A549 (cell line): ENCODE data around the gene SFI1.

Source experiments
- CHD2 ChIP-seq: fragments of 150-350 bp; IDR thresholded peaks from 2 replicates; pipeline ENCODE4 v1.6.1; 2014; ENCODE audit warnings: low read length; ENCODE audit not compliant: partially characterized antibody
- EP300 ChIP-seq, 2 experiments: fragments of >200 bp; sonication (Bioruptor Twin); formaldehyde crosslinking; IDR thresholded peaks; 2 replicates in 1 of 2; 3 replicates in 1 of 2; pipeline ENCODE4 v1.6.1; 2016 to 2017
- FOXS1 ChIP-seq: fragments of 250-450 bp; sonication (Bioruptor Pico); IDR thresholded peaks from 2 replicates; pipeline ENCODE4 v1.5.0; 2020; ENCODE audit warnings: mild to moderate bottlenecking, moderate library complexity
- KDM1A ChIP-seq: fragments of 200-600 bp; sonication (generic); IDR thresholded peaks from 2 replicates; pipeline ENCODE4 v1.6.1; 2016; ENCODE audit warnings: low read depth, mild to moderate bottlenecking
- TF ChIP-seq, protein P1 (sequence below): fragments of >200 bp; sonication (Bioruptor Twin); formaldehyde crosslinking; IDR thresholded peaks from 3 replicates; pipeline ENCODE4 v1.5.1; 2016

GRCh38 chr22:31615940-31616314, 119.6 kb downstream of the SFI1 start:
- TF ChIP-seq CHD2 (no peak), EP300 (IDR thresholded peaks at IDR 0.05) (no peak), FOXS1 (CRISPR knock-in tag) (no peak), KDM1A (no peak)
- TF ChIP-seq, protein P1, sequence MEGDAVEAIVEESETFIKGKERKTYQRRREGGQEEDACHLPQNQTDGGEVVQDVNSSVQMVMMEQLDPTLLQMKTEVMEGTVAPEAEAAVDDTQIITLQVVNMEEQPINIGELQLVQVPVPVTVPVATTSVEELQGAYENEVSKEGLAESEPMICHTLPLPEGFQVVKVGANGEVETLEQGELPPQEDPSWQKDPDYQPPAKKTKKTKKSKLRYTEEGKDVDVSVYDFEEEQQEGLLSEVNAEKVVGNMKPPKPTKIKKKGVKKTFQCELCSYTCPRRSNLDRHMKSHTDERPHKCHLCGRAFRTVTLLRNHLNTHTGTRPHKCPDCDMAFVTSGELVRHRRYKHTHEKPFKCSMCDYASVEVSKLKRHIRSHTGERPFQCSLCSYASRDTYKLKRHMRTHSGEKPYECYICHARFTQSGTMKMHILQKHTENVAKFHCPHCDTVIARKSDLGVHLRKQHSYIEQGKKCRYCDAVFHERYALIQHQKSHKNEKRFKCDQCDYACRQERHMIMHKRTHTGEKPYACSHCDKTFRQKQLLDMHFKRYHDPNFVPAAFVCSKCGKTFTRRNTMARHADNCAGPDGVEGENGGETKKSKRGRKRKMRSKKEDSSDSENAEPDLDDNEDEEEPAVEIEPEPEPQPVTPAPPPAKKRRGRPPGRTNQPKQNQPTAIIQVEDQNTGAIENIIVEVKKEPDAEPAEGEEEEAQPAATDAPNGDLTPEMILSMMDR, result no peak
